ENCODE measurements around the gene WDR88. TPM values are rescaled to one million over a fixed set of nuclear protein-coding genes. Genes with fewer than 3 reads are reported as not detected.
A peak's percentile ranks its signal among the peaks of the same experiment; 100 is the strongest.
"Not testable (repeated sequence)": the region's sequence is repeated elsewhere in the genome, so short reads cannot be mapped to it uniquely, and the experiment has no call there.

WDR88 gene
- polyA plus RNA-seq, 12 donors: 0.34 to 1.2 (median 0.86) TPM; not detected in 2

- not testable (repeated sequence) for DNase-seq
These were observed 5.2 kb upstream of the WDR88 start for GRCh38 chr19:33126712-33127111.

- no peak for DNase-seq
These were observed 2.0 kb upstream of the WDR88 start for GRCh38 chr19:33129901-33130300.

DNA sequence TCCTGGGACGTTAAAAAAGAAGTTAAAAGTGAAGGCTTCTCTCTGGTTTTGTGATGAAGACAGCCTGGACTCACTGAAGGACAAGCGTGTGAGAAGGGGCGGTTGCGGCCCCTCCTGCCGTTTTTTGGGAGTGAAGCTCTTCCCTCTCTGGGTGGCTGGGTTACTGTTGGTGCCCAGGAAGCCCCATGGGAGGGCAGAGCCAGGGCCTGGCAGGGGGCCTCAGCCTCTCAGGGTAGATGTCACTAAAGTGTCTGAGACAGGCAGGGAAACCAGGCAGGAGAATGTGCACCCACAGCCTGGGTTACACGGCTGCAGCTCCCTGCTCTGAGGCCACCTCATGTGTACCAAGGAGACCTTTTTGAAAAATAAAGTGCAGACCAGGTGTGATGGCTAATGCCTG, 1.5 kb upstream of the WDR88 start:
- no peak for DNase-seq

DNA sequence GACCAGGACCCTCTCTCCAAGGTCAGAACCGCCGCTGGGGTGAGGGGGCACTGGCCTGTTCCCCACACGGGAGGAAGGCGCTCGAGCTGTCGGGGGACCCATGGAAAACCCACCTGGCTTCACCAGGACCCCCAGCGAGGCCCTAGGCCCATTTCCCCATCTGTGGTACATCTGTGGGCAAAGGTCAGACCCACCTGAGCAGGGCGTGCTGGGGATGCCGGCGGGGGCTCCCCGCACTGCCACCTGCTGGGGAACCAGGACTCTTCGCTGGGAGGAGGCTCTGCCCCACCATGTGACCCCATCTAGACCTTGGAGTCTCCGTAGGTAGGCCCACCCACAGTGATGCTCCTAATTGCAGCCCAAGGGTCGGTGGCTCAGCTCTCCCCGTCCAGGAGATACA, 511 bp downstream of the WDR88 start:
- no peak for DNase-seq

DNA sequence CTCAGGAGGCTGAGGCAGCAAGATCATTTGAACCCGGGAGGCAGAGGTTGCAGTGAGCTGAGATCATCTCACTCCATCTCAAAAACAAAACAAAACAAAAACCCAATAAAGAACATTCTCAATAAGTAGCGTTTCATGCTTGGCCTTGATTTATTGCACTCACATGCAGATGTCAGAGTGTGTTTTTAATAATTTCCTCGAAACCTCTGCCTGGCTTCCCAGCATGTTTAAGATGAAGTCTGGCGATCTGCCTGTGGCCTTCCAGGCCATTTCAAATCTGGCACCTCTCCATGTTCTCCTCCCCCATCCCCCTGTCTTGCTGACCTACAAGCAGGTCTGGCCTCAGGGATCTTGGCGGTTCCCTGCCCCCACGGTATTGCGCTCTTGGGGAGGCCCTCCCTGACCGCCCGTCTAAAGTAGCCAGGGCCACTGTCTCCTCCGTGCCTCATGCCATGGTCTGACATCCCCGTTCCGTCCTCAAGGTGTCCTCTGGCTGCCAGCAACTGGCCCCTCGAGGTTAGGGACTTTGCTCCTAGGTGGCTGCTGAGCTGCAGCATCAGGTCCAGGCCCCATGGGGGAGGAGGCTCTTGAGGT, 1.6 kb downstream of the WDR88 start:
- peak; percentile 40 for DNase-seq

DNA sequence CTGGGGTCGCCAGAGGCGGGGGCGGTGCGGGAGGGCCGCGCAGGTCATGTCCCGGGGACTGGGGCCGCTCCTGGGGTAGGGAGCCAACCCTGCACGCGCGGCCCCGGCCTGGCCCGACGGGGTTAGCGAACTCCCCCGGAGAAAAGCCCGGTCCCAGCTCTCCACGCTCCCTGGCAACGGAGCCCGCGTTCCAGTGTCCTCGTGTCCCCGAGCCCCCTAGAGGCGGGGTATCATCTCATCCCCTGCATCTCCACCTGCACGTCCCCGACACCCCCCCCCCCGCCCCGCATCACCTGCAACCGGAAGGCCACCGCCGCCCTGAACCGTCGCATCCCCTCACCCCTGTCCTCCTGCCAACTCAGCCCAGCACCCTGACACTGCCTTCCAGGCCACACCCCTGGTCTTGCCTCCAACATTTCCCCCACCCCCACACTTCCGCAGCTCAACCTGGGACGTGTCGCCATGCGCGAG, 2.7 kb downstream of the WDR88 start:
- DNase-seq: no peak

DNA sequence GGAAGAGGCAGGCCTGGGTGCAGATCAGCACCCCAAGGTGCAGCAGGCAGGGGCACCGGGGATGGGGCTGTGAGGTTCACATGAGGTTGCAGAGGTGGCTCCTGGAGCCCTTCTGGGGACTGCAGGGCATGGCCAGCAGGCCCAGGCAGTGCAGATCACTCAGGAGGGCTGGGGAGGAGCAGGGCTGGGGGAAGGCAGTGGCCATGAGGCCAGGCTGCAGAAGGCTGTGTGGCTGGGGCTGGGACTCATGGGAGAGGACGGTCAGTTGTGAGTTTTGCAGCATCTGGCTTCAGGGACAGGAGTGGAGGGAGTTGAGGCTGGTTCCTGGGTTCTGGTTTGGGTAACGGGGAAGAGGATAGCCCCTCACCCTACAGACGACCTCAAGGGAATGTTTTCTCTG, 7.3 kb downstream of the WDR88 start:
- no peak for DNase-seq

- peak; percentile 83 for DNase-seq
These were observed 12.0 kb downstream of the WDR88 start for GRCh38 chr19:33143897-33144405.

GRCh38 chr19:33146209-33146608, 14.3 kb downstream of the WDR88 start:
- DNase-seq: no peak

GRCh38 chr19:33147538-33147937, 15.6 kb downstream of the WDR88 start:
- DNase-seq: no peak

DNA sequence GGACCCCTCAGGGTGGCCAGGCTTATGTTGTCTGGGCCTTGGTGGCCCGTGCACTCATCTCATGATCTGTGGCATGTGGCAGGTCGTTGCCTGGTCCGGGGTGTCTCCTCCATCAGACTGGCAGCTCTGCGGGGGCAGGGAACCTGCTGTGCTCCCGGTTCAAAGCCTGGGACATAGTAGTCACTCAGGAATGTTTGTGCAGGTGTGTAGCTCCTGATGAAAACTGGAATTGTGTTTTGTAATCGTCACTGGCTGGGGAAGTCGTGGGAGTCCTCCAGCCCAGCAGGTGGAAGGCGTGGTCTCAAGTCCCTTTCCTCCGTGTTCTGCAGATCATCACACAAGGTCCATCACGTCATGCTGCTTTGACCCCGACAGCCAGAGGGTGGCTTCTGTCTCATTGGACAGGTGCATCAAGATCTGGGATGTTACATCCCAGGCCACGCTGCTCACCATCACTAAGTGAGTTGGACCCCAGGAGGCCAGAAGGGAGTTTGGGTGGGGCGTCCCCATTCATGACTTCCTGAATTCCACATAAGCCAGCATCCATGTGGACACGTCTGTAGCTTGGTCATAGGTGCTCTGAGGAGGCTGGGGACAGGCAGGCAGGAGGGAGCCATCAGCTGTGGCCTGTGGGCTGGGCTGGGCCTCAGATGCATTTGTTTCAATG, 19.1 kb downstream of the WDR88 start:
- DNase-seq: no peak

GRCh38 chr19:33152176-33152575, 20.3 kb downstream of the WDR88 start:
- no peak for DNase-seq

- DNase-seq: not testable (repeated sequence)
These were observed 20.7 kb downstream of the WDR88 start for GRCh38 chr19:33152625-33153024.

GRCh38 chr19:33154313-33154712, 22.4 kb downstream of the WDR88 start:
- DNase-seq: not testable (repeated sequence)

DNA sequence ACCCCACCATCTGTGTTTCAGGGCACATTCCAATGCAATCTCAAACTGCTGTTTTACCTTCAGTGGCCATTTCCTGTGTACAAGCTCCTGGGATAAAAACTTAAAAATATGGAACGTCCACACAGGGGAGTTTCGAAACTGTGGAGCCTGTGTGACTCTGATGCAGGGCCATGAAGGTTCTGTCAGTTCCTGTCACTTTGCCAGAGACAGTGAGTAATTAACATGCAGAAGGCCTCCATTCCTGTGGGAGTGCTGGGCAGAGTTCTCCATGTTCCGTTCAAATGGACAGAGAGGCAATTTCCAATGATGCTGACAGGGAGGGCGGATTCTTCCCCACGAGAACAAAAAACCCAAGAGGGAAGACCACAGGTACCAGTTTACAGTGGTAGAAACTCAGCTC, 24.4 kb downstream of the WDR88 start:
- no peak for DNase-seq

GRCh38 chr19:33157906-33158305, 26.0 kb downstream of the WDR88 start:
- DNase-seq: no peak

DNA sequence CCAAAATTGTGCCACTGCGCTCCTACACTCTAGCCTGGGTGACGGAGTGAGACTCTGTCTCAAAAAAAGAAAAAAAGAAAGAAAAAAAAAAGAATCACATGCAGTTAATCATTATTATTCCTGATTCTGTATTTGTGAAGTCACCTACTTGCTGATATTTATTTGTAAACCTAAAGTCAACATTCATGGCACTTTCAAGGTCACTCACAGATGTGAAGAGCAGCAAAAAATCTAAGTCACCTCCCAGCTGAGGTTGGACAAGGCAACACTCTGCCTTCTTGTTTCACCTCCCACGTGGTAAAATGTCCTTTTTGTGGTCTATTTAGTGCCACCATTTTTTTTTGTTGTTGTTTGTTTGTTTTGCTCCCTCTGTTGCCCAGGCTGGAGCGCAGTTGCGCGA, 26.5 kb downstream of the WDR88 start:
- DNase-seq: no peak

GRCh38 chr19:33159149-33159548, 27.2 kb downstream of the WDR88 start:
- no peak for DNase-seq

GRCh38 chr19:33159893-33160292, 28.0 kb downstream of the WDR88 start:
- DNase-seq: no peak

DNA sequence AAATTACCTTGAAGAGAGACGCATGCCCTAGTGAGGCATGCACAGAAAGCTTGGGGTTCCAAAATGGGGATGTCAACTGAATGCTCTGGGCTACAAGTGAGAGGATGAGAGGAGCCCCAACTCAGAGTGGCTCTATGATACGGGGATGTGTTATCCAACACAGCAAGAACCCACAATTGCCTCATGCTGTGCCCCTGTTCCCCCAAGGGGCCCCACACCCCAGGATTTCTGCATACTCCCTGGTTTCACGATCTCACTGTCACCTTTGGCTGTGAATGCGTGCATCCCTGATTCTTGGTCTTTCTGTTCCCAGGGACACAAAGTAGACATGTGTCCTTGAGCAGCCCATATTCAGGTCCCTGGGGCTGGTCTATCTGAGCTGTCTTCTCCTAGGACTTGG, 29.3 kb downstream of the WDR88 start:
- DNase-seq: no peak

DNA sequence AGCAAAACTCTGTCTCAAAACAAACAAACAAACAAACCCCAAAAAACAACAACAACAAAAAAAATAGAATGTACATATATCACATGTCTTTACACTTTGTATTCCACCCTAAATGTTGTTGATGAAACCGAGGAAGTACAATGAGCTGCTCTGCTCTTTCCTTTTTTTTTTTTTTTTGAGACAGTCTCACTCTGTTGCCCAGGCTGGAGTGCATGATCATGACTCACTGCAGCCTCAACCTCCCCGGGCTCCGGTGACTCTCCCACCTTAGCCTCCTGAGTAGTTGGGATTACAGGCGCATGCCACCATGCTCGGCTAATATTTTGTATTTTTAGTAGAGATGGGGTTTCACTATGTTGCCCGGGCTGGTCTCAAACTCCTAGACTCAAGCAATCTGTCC, 31.6 kb downstream of the WDR88 start:
- no peak for DNase-seq

GRCh38 chr19:33166037-33166436, 34.1 kb downstream of the WDR88 start:
- not testable (repeated sequence) for DNase-seq

DNA sequence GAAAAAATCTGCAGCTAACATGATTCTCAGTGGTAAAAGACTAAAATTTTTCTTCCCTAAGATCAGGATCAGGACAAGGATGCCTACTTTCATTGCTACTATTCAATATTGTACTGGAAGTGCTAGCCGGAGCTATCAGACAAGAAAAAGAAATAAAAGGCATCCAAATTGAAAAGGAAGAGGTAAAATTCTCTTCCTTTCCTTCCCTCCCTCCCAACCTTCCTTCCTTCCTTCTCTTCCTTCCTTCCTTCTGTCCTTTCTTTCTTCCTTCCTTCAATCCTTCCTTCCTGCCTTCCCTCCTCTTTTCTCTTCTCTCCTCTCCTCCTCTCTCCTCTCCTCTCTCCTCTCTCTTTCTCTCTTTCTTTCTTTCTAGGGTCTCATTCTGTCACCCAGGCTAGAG, 35.5 kb downstream of the WDR88 start:
- no peak for DNase-seq

- DNase-seq: no peak
These were observed 36.6 kb downstream of the WDR88 start for GRCh38 chr19:33168528-33168927.

All from muscle of arm (tissue), 12 donors.